ENCODE measurements around the gene NMRK2. TPM values are rescaled to one million over a fixed set of nuclear protein-coding genes. Genes with fewer than 3 reads are reported as not detected.
"Not testable (repeated sequence)": the region's sequence is repeated elsewhere in the genome, so short reads cannot be mapped to it uniquely, and the experiment has no call there.

NMRK2 gene
- total RNA-seq, 1 experiment from 2014 or later, result not detected

GRCh38 chr19:3964256-3965194, 31.7 kb downstream of the NMRK2 start:
- no peak for DNase-seq (ENCODE audit: low read depth)

GRCh38 chr19:3966051-3967017, 33.5 kb downstream of the NMRK2 start:
- DNase-seq (ENCODE audit: low read depth), result no peak

GRCh38 chr19:3967983-3968382, 35.1 kb downstream of the NMRK2 start:
- DNase-seq (ENCODE audit: low read depth), result not testable (repeated sequence)

- DNase-seq (ENCODE audit: low read depth), result peak; percentile 98
Observed at GRCh38 chr19:3968556-3969434, 35.9 kb downstream of the NMRK2 start.

- DNase-seq (ENCODE audit: low read depth), result peak; percentile 92
Observed at GRCh38 chr19:3969435-3970312, 36.8 kb downstream of the NMRK2 start.

GRCh38 chr19:3970313-3970807, 37.5 kb downstream of the NMRK2 start:
- no peak for DNase-seq (ENCODE audit: low read depth)

GRCh38 chr19:3970808-3971598, 38.1 kb downstream of the NMRK2 start, which contains the start of gene DAPK3:
Gene DAPK3, minus strand, starts transcription at chr19:3971099. Its CDS starts 1,364 bp downstream, at chr19:3969735.
- peak; percentile 96 for DNase-seq (ENCODE audit: low read depth)

GRCh38 chr19:3975144-3975543, 42.3 kb downstream of the NMRK2 start:
- DNase-seq (ENCODE audit: low read depth), result no peak

GRCh38 chr19:3975637-3976087, 42.8 kb downstream of the NMRK2 start:
- no peak for DNase-seq (ENCODE audit: low read depth)

GRCh38 chr19:3976495-3977241, 43.8 kb downstream of the NMRK2 start:
- DNase-seq (ENCODE audit: low read depth), result peak; percentile 81

- DNase-seq (ENCODE audit: low read depth), result no peak
Observed at GRCh38 chr19:3977242-3978143, 44.6 kb downstream of the NMRK2 start.

- no peak for DNase-seq (ENCODE audit: low read depth)
Observed at GRCh38 chr19:3978145-3978544, 45.3 kb downstream of the NMRK2 start.

- DNase-seq (ENCODE audit: low read depth), result no peak
Observed at GRCh38 chr19:3979289-3979673, 46.4 kb downstream of the NMRK2 start.

GRCh38 chr19:3979674-3980352, 46.9 kb downstream of the NMRK2 start:
- no peak for DNase-seq (ENCODE audit: low read depth)

- DNase-seq (ENCODE audit: low read depth), result no peak
Observed at GRCh38 chr19:3980353-3981251, 47.7 kb downstream of the NMRK2 start.
